Mesenteric fat pad (tissue), 1 donor: Measurements from ENCODE around the gene PRR16. TPM values are rescaled to one million over a fixed set of nuclear protein-coding genes. Genes with fewer than 3 reads are reported as not detected.

Experiments
- DNase-seq: peaks from one replicate; pipeline ENCODE4 v3.0.0-alpha.2; 2020; ENCODE audit warnings: low spot score
- total RNA-seq: library from RNA; stranded (reverse); fragmentation: NEBNext Ultra II Directional; extraction: Animal tissue kit (Norgen Biotek cat#: 25700); gene quantifications from one replicate; pipeline ENCODE4 v1.2.1, GENCODE V29; 2021
- donor health status: DM: yes; HTN: yes; CAD: no.

Gene PRR16
- total RNA-seq, 1 donor from 2014 or later, result 3.3 TPM

DNA sequence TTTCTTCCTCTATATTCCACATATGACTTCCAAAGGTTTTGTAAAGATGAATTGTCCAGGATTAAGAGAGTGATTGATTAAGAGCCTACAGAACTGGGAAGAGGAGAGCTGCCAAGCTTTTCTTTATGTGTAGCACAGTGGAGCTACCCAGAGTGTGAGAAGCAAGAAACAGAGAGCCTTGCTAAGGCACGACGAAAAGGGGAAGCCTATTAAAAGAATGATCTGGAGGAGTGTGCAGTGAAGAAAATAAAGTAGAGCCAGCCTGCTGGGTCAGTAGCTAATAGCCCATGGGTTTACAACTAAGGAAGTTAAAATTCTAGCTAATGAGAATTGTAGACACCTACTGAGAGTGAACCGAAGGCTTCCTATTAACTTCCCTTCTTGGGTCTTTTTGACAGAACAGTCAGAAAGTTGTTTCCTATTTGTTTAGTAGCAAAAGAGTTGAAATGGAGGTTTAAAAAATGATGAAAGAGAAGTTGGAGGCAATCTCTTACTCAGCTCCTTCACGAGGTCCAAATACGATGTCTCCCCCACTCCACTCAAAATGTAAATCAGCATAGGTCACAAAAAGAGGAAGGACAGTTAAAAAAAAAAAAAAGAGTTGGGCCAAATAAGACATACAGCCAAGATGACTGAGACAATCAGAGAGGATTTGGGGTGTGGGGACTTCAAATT, 957 bp upstream of the PRR16 start:
- no peak for DNase-seq

DNA sequence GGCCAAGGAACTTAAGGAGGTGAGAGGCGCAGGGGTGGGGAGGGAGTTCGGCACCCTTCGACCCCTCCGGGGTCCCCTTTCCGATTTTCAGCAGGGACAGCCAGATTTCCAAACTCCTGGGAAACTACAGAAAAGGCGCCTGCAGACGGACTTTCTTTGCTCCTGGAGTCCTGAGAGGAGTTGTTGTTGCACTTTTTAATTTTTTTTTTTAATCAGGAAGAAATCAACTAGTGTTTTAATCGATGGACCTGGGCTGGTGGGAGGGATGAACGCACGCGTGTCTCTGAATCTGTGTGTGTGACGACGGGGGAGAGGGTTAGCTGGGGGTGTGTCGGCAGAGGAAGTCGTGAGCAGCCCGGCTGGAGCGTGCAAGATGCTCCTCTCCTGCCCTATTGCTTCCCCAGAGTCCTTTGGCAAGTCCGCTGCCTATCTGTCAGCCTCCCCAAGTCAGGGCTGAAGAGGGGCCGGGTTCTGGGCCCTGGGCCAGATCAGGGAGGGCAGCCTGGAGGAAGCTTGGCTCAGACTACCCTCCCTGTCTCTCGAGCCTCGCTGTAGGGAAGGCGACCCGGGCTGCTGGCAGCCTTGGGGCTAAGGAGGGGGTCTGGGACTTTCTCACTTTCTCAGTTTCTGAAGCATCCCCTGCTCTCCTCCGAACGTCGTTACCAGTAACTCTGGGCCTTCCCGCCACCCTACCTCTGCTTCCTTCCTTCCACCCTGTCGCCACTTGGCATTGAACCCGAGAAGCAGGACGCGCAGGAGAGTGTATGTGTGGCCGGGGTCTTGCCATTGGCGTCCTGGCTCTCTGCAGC, 731 bp downstream of the PRR16 start:
- no peak for DNase-seq

DNA sequence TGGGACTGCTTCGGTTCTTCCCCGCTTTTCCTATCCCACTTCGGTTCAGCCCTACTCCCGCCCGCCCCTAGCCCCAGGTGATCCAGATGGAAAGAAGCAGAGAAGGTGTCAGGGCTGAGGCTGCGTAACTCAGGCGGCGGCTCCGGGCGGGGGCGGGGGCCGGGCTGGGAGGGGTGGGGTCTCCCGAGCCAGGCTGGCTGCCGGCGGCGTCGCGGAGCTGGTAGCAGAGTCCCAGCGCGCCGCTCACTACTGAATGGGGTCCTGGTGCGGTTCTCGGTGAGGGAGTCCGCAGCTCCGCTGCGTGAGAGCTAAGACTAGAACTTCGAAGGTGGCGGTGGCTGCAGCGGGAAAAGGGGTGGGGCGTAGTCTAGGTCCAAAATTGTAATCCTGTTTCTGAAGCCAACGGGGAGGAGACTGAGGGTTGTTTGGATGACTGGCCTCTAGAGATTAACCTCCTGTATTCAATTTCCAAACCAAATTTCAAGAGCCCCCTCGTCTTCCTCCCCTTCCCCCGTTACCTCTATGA, 1.4 kb downstream of the PRR16 start:
- DNase-seq, result peak; percentile 89

DNA sequence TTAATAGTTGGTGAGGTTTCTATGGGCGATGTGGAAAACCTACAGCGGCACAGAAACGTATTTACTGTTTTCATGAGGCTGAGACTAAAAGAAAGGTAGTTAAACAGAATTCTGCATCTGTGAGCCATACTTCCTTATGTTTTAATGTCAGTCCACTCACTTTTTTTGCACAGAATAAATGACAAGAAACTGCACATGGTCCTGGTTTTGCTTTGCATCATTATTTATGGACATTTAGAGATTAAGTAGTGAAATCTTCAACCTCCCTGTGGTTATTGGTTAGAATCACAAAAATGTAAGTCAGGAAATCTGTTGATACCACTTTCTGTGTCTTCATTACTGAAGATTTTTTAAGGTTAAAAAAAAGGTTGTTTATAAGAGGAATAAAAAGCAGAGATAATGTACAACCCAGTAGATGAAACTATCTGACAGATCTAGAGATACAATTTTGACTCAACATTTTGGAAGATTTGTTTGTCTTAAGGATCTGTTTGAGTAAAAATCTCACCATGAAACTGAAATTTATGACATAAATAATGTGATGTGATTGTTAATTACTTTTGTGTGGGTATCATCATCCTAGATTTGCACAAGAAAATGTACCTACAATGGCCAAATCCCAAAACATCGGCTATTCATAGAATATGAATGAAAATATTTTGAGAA, 2.4 kb downstream of the PRR16 start:
- no peak for DNase-seq

DNA sequence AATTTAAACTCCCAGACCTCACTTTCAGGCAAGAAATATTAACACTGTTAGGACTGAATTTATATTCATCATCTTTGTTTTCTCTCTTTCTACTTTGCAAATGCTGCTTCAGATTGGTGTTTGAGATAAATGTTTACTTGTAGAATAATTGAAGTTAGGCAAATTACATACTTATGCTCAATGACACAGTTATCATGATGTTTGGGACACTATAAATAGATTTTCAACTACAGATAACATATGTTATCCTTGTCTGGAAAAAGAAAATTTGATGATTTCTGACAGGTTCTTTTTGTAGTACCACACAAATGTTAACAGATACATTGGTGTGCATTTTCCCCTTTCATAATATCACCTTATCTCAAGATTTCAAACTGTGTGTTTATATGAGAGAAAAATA, 7.9 kb downstream of the PRR16 start:
- DNase-seq, result no peak

DNA sequence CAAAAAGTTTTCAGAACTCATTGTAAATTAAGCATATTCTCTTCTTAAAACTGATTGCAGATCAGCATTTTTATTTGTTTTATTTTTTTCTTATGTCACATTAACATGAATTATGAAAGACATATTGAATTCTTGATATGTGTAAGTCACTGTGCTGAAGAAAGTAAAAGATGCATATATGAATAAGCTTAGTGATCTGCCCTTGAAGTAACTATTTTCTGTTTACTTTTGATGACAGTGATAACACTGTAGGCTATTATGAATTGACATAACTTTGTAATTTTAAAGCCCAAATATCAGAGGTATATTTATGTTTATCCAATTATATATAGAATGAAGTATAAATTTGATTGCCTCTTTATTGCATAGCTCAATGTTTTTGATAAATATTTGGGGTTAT, 8.8 kb downstream of the PRR16 start:
- no peak for DNase-seq

DNA sequence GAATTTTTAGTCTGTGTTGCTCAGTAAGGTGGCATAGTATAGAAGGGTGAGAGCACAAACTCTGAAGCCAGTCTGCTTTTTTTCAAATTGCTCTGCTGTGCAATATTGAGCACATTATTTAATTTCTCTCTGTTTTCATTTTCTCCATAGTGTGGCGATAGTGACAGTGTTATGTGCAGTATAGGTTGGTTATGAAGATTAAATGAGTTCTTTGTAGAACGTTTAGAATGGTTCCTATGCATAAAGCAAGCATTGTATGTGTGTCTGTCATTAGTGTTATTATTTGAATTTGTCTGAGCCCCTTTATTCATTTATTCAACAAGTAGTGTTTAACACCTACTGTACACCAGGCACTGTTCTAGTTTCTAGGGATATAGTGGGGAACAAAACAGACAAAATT, 9.2 kb downstream of the PRR16 start:
- no peak for DNase-seq

GRCh38 chr5:120476063-120476462, 12.0 kb downstream of the PRR16 start:
- DNase-seq, result no peak

DNA sequence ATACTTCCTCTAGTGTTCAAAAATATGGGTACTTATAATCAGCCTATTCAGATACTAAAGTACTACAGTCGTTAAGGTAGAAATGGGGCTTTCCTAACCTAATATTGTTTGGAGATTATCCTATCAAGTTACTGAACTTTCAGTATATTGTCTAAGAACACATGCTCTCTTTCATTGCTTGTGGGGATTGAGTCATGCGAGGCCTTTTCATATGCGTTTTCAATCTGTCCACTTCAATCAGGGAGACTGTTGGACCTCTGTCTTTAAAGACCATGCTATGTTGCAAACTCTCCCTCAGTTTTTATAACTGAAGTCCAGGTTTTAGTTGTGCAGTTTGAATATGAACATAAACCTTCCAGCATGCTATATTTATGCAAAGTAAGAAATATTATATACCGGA, 15.0 kb downstream of the PRR16 start:
- DNase-seq, result no peak

DNA sequence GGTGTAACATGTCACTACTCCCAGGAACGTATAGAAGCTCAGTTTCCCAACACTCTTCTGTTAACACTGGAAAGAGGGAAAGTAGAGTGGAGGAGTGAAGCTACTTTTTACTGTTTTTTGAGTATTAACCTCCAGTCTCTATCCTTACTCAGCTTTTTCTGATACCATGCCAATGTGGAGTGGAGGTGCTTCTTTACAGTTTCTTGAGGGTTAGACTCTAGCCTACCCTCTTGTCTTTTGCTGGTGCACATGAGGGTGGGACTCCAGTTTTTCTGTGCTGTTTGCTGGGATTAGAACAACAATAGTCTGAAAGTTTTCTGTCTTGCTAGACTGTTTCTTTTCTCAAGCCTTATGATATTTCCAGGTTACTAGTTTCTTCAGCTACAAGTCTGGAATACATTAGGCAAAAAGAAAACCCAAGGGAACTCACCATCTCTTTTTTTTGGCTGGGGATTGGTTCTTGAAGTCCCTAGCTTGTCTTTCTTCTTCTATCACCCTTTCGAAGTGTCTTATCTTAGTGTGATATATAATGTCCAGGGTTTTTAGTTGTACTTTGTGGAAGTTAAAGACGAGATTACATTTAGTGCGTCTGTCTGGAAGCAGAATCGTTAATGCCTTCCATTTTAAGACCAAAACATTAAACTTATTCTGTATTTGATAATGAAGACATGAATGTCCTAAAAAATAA, 35.9 kb downstream of the PRR16 start:
- DNase-seq, result no peak

- no peak for DNase-seq
Measured at GRCh38 chr5:120502531-120502930, 38.4 kb downstream of the PRR16 start.

GRCh38 chr5:120503341-120503740, 39.2 kb downstream of the PRR16 start:
- no peak for DNase-seq

DNA sequence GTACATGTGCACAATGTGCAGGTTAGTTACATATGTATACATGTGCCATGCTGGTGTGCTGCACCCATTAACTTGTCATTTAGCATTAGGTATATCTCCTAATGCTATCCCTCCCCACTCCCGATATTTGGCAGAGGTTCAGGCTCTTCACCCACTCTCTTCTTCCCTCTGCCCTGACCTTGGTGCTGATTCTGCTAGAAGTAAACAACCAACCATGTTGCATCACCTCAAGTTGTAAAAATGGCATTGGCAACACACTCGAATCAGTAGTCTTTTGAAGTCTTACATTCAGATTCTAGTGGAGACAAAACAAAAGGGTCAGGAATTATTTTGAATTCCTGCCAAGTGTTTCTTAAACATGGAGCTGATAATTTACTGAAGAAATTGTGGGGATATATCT, 40.0 kb downstream of the PRR16 start:
- no peak for DNase-seq

DNA sequence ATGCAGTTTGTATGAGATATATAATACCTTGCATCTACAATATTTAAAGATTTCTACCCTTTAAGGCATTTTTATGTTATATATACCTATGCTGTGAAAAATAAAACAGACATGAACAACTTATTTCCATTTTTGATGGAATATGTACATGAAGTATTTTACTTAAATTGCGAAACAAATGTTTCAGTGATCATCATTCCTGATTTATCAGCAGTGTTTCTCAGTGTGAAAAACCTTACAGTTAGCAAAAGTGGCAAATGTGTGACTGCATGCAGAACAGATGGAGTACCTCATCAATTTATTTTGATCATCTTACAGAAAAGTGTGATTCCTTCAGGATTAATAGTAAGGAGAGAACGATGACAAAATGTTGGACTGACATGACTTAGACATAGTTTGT, 43.1 kb downstream of the PRR16 start:
- no peak for DNase-seq

DNA sequence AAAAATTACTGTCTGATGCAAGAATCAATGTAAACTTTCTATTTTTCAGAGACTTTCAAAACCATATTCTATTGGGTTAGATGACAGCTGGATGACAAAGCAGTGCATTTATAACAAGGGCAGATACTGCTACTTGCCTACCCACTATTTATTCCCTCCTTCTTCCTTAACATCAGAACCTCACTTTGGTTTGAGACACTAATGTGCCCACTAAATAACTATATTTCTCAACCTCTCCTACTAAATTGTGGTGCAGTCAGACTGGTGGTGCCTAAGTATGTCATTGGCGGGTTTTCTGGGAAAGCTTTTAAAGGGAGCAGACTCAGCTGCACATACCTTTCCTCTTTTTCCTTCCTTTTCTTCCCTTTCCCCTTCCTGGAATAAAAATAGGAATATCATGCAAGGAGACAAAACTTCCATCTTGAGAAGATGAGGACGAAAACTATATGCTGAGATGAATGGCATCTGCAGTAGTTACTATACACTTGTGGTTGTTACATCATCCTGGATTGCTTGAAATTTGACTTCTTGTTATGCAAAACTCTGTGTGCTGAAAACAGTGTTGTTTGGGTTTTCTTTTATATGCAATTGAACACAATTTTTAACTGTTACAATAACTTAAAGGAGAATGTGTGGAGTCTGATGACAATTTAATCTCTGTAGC, 43.8 kb downstream of the PRR16 start:
- DNase-seq, result no peak

DNA sequence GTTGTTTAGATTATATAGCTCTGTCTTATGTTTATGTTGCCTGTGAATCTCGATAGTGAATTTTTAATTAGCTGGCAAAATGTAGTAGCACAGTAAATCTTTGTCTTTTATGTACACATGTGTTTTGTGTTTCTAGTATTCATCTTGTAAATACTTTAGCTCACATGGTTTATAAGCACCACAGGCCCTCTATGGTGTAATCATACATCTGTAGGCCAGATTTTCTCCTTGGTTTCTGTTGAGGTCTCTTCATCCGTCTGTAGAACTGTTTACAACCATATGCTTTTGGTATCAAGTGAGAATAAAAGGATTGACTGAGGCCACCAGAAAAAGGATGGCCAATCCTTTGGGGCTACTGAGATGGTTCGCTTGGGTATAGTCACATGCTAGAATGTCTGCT, 45.0 kb downstream of the PRR16 start:
- DNase-seq, result no peak

DNA sequence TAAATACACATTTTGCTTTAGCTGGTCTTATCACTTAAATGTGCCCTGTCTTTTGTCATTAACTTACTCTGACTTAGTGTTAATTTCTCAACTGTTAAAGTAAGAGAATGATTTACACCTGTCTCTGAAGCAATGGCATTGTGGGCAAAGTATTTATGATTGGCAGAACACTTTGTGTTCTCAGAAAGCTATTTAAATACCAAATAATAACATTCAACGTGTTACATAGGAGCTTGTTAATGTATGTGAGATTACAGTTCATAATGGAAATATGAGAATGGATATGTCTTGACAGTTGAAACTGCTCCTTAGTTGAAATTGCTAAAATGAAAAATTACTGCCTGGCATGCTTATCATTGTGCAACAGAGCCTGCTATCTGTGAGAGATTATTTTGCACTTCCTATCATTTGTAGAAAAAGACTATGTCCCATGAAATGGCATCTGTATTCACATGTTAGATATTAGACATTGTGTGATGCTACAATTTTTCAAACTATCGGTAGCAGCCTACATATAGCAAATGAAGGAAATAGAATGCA, 46.1 kb downstream of the PRR16 start:
- DNase-seq, result no peak

DNA sequence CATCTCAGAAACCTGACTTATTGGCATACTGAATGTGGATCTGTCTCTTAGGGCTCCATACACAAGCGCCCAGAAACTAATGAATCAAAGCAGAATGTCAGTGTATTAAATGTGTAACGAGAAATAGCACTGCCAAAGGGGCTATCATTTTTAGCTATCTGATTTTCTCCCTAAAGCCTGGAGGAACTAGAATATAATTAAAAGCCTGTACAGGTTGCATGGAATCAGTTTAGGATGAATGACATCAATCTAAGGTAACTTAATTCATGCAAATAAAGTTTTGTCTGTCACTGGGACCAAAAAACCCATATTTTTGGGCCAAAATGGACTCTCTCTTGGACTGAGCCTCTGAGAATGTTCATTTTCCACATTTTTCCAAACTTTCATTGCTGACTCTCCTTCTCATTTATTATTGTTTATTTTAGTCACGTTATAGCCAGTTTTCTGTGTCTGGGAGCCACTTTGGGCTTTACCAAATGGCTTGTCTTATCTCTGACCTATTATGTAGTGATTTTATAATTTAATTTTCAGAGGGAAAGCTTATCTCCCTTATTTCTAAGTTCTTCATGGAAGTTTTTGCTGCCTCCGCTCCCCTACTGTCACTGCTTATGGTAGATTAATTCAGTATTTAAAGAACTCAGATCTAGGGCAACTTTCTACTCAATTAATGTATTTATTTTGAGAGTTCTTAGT, 47.0 kb downstream of the PRR16 start:
- no peak for DNase-seq

DNA sequence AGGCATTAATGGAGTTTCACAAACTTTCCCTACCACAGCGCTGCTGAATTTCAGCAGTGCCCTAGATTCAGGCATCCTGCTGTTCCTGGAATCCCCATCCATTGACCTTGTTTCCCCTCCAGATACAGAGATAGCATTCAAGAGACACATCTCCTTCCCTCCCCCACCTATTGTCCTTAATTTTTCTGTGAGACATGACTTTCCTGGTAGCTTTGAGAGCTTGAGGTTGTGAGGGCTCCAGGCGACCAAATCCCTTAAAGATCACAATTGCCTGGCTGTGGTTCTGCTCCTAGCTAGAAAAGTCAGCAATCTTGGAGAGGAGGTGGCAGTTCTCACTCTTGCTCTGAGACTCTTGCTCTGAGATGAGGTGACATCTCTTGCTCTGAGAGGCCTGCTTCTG, 48.0 kb downstream of the PRR16 start:
- no peak for DNase-seq
